Measurements from ENCODE around the gene KCNMB4.

The KCNMB4 gene, protein sequence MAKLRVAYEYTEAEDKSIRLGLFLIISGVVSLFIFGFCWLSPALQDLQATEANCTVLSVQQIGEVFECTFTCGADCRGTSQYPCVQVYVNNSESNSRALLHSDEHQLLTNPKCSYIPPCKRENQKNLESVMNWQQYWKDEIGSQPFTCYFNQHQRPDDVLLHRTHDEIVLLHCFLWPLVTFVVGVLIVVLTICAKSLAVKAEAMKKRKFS

DNA sequence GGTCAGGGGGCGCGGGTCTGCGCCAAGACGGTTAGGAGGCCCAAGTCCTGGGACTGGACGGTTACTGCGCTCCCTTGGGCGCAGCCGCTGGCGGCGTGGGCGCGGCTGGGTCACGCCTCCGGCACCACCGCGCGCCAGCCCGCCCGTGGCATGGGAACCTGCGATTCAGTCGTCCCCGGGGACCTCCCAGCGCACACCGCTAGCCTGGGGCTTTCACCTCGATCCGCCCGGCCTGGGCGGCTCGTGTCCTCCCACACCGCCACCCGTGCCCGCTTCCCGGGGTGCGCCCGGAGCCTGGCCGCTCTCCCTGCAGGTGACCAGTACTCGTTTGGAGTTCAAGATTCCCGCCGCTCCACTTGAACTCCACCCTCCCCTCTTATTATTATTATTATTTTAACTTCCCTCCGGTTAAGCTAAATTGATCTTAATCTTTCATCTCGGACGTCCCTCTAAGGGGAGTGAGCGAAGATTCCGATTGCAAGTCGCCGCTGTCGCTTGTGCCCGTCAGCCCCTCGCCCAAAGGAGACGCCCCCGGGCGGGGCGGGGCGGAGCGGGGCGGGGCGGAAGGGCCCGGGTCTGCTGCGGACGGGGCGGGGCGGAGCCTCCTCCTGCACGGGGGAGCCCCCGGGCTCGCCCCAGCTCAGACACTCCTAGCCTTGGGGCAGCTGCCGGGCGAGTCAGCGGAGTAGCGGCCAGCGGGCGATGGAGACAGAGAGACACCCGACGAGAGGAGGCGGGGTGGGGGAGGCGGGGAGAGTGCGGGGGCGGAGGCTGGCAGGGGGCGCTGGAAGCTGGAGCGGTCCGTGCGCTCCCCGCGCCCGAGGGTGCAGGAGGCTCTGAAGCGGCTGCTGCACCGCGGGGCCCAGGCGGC is at the start of gene KCNMB4:
KCNMB4 (plus strand) TSS at position 643 of the 871 bp plus-strand sequence. CDS start 445 bp downstream, outside the sequence.
- DNase-seq (ENCODE audit: low read depth), result peak; percentile 65
- TF ChIP-seq CTCF (IDR thresholded peaks at IDR 0.05; ENCODE audit: low read length, missing control alignments), result no peak
- H3K4me3 ChIP-seq (replicated peaks; ENCODE audit: low read depth, low read length), result peak within 1 kb of the TSS; percentile 86

GRCh38 chr12:70317781-70318180 is 48.3 kb upstream of the KCNMB4 start:
- DNase-seq (ENCODE audit: low read depth), result no peak

DNA sequence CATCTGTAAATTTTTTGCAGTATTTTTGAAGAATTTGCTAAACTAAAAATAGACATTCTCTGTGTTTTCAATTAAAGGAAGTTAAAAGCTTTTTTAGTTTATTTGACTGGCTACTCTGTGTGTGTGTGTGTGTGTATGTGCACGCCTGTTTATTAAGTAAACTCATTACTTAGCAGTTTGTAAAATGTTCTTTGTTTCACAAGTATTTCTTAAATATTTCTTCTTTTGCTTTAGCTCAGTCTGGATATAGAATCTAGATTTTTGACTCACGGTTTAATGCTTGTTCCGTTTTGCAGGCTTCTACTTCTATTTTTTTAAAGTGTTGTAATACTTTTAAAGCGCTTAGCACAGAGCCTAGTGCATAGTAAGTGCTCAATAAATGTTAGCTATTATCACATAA is 46.5 kb upstream of the KCNMB4 start:
- DNase-seq (ENCODE audit: low read depth), result no peak
- no peak overlapping the region for H3K4me3 ChIP-seq (replicated peaks; ENCODE audit: low read depth, low read length)
- TF ChIP-seq CTCF (IDR thresholded peaks at IDR 0.05; ENCODE audit: low read length, missing control alignments), result no peak

More at GRCh38 chr12:70317781-70318180, 48.3 kb upstream of the KCNMB4 start:
- no peak overlapping the region for H3K4me3 ChIP-seq (replicated peaks; ENCODE audit: low read depth, low read length)
- no peak for TF ChIP-seq CTCF (IDR thresholded peaks at IDR 0.05; ENCODE audit: low read length, missing control alignments)

GRCh38 chr12:70321191-70321590 is 44.9 kb upstream of the KCNMB4 start:
- H3K4me3 ChIP-seq (replicated peaks; ENCODE audit: low read depth, low read length), result no peak overlapping the region
- TF ChIP-seq CTCF (IDR thresholded peaks at IDR 0.05; ENCODE audit: low read length, missing control alignments), result no peak
- no peak for DNase-seq (ENCODE audit: low read depth)

- no peak for TF ChIP-seq CTCF (IDR thresholded peaks at IDR 0.05; ENCODE audit: low read length, missing control alignments)
- no peak overlapping the region for H3K4me3 ChIP-seq (replicated peaks; ENCODE audit: low read depth, low read length)
- DNase-seq (ENCODE audit: low read depth), result no peak
Measured at GRCh38 chr12:70327541-70327940, 38.5 kb upstream of the KCNMB4 start.

- no peak for TF ChIP-seq CTCF (IDR thresholded peaks at IDR 0.05; ENCODE audit: low read length, missing control alignments)
Measured at GRCh38 chr12:70329728-70330127, 36.4 kb upstream of the KCNMB4 start.

More at GRCh38 chr12:70329728-70330127, 36.4 kb upstream of the KCNMB4 start:
- no peak for DNase-seq (ENCODE audit: low read depth)
- H3K4me3 ChIP-seq (replicated peaks; ENCODE audit: low read depth, low read length), result no peak overlapping the region

Data from fibroblast of pulmonary artery (primary cell).